Urothelium cell line (cell line): ENCODE data around the gene UIMC1.

ENCODE experiments used
- DNase-seq: peaks from one replicate; pipeline ENCODE4 v3.0.0; 2011; ENCODE audit warnings: low spot score, mixed read lengths
- FAIRE-seq: peaks from 2 replicates; lab custom pipeline; 2011; peaks lifted over from hg19 to GRCh38; lab: Jason Lieb, UNC

The UIMC1 gene

DNA sequence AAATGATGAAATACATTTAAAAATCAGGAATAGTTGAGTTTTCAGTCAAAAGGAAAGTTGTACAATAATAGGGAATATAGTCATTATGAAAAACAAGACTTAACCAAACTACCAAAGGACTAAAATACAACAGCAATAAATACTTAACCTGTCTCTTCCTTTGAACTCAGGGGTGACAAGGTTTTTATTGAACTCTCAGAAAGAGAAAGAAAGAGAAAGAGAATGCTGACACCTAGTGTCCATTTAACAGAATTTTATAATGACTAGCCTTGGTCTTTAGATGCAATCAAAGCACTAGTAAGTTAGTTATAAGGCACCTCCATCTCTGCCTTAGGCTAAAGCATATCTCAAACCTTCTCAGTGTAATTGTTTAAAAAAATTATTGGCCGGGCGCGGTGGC is 47.5 kb downstream of the UIMC1 start:
- peak; percentile 33 for DNase-seq
- FAIRE-seq = no peak

DNA sequence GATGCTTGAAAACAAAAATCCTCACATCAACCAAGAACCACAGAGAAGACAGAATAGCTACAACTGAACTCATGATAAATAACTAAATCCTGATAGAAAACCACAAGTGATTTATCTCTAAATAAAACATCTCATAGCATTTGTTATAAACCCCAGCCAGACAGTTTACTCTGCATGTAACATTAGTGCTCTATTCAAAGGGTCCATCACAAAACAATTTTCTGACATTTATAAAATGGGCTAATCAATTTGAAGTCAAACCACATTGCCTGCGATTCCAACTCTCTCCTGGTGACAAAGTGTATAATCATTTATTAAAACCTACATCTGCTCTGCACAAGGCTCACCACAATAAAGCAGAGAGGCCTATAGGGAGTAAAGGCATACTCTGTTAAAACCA is 49.8 kb downstream of the UIMC1 start:
- FAIRE-seq (no peak), DNase-seq (no peak)

DNA sequence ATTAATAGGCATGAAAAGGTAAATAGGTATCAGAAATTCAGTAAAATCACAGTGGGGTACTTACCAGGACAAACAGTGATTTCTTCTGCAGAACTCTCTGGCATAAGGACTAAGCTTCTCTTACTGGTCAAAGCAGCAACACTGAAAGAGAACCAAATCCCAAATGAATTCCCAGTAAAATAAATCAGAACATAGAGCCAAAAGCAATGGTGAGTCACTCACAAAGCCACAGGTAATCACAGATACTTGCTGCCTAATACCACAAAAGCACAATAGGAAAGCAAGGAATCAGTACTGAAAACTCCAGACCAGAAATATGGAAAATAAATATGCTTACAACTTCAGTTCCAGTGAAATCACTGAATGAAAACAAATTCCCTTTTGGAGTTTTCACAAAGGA is 50.7 kb downstream of the UIMC1 start:
- DNase-seq (no peak), FAIRE-seq (no peak)

DNA sequence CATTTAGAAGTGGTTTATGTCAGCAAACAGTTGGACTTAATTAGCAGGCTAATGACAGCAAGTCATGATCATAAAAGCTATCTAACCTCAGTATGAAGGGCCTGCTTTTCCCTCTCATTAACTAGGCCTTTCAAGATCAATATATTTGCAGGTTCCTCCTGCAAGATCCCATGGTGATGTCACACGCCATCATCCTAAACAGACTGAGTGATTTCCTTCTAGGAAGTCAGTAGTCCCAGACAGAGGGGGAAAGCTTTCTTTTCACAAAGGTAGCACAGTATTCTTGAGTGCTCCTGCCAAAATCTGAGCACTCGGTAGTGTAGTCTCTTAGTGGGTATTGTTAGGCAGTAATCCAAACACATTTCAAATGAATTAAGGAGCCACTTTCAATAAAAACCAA is 52.5 kb downstream of the UIMC1 start:
- no peak for DNase-seq
- FAIRE-seq = no peak

DNA sequence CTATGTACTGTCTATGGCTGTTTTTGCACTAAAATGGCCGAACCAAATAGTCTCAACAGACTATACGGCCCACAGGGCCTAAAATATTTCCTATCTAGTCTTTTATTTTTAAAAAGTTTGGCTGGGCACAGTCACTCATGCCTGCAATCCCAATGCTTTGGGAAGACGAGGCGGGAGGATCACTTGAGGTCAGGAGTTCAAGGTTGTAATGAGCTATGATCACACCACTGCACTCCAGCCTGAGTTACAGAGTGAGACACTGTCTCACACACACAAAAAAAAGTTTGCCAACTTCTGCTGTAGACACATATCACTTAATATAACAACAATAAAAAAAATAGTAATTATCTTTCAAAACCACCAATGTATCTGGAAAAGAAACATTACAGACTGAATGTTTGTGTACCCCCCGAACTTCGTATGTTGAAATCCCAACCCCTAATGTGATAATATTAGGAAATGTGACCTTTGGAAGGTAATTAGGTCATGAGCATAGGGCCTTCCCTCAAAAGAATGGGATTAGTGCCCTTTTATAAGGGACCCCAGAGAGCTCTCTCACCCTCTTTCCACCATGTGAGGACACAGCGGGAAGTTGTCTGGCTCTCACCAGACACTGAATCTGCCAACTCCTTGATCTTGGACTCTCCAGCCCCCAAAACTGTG is 53.9 kb downstream of the UIMC1 start:
- FAIRE-seq (no peak), DNase-seq (no peak)

DNA sequence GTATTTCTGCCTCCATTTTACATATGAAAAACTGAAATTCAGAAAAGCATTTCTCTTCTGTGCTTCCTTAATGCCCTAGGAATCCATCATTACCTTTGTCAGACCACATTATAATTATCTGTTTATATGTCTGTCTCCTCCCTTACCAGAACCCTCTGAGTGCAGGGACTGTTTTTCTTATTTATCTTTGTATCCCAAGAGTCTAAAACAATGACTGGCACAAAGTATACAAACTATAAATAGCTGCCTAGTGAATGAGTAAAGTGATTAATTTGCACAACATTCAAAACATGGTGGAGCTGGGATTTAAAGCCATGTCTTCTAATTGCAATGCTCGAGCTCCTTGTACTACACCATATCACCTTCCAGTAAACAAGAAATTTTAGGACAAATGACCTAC is 58.1 kb downstream of the UIMC1 start:
- FAIRE-seq (no peak), DNase-seq (no peak)

DNA sequence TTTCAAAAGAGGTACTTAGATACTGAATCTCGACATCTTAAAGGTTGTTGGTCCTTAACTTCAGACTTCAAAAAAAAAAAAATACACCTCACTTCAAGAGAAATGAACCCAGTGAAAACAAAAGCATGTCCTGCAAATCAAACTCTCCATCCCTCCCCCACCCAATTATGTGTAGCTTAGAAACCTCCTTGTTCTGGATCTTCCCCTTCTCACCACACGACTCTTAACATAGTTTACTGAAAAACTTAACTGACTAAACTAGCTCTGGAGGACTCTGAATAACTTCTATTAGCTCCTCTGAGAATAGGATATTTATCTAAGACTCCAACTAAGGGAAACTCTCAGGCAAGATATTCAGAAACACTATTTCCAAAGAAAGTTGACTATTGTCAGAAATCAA is 58.7 kb downstream of the UIMC1 start:
- FAIRE-seq (no peak), DNase-seq (no peak)

DNA sequence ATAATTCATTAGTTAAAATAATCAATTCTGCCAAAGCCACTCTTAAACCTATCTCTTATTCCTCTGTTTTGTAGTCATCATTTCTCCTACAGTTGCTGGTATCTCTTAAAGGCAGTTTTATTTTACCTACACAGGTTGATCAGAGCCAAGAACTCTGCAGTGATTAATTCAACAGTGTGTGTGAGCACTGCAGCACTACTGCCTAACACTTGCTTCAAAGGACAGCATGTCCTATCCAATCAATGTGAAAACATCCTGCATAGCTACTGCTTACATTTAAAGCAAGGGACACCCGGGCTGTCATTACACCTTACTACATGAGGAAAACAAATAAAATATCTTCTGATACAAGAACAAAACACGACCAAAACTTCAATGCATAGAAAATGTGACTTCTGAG is 62.3 kb downstream of the UIMC1 start:
- DNase-seq (no peak), FAIRE-seq (no peak)

DNA sequence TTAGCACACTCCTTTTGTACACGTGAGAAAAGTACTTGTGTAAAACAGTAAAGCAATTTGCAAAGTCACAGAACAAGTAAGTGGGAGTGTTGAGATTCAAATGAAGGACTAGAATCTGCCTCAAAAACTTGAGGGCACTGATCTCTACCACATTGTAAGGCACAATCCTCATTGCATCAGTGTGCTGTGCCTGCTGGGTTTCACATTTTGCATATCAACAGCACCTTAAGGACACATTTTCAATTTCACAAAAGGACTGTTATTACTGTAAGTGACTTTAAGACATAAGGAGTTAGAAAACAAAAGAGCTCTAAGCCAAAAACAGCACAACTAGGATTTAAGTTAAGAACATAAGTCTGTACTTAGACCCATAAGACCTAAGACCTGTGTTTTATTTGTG is 62.8 kb downstream of the UIMC1 start:
- FAIRE-seq (no peak), DNase-seq (no peak)

DNA sequence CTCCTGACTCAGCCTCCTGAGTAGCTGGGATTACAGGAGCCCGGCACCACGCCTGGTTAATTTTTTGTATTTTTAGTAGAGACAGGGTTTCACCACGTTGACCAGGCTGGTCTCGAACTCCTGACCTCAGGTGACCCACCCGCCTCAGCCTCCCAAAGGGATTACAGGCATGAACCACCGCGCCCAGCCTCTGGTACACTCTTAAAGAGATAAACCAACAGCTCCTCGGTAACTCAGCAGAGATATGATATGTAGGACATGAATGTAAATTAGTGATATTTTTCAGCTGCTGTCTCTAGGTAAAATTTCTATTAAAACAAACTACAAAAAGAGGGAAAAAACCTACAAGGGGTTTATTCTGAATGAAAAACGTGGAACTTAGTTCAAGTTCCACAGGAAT is 64.6 kb downstream of the UIMC1 start:
- DNase-seq = no peak
- FAIRE-seq = no peak

DNA sequence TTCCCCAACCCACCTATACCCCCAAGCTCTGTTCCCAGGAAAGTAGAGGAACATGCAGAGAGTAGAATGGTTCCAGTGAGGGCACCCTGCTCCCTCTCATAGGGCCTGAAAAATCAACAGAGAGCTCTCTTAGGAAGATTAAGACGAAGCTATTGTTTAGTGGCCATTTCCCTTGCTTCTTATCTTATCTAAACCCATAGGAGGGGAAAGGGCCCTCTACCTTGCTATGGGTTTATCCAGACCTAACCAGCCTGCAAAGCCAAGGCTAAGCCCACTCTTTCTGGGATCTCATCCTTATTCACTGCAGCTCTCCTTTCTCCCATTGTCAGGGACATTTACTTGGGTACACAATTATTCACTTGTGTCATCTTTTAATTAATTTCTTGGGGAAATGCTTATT is 68.1 kb downstream of the UIMC1 start:
- no peak for FAIRE-seq
- no peak for DNase-seq

DNA sequence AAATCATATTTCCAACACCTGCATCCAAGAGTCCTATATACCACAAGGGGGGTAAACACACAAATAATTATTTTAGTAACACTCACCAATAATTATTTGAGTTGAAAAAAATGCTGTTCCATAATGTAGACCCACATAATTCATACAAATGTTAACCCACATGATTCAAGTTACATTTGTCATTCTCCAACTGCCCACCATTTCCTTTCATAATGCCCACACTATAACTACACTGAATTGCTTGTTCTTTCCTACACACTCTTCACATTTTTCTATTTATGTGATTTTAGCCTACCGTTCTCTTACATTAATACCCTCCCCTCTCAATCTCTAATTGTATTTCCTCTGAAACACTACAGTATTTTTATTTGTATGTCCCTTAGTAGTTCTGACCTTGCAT is 71.6 kb downstream of the UIMC1 start:
- DNase-seq (no peak), FAIRE-seq (no peak)

DNA sequence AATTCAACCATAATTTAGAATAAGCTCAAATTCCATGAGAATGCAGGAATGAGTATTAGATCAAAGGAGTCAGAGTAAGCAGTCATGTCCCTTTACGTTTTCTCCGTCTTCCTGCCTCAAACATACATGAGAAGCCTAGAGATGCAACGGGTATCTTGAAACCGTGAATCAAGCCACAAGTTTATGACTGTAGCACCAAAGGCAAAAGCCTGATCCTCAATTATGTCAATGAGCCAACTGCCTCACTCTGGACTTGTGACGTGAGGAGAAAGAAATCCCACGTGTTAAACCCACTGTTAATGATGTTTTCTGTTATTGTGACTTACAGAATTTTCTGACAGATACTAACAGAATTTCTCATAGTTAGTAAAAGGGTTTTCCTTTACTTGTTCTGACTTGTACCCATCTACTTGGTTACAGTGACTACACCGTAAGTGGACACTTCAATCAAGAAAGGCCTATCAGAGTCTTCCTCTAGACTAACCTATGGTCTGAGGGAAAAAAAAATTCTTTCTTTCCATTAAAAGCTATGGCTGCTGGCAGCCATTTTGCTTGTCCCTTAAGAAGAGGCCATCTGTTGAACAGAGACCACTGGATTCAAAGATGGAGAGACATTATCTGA is 72.2 kb downstream of the UIMC1 start:
- FAIRE-seq (no peak), DNase-seq (no peak)

DNA sequence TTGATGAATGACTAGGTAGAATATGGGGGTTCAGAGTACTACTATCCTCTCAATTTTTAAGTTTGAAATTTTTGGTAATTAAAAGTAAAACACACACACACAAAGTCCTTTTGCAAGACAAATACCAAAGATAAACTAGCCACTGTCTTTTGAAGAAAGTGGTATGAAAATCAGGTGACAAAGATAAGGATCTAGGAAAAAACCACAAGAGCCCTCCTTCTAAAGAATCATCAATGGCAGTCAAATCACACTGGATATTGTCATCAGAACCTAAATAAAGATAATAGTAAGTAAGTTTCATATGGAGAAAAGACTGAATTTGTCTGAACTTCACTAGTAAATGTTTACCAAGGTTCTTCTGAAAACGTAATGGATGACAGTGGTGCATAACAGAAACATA is 76.9 kb downstream of the UIMC1 start:
- DNase-seq = no peak
- FAIRE-seq = no peak

DNA sequence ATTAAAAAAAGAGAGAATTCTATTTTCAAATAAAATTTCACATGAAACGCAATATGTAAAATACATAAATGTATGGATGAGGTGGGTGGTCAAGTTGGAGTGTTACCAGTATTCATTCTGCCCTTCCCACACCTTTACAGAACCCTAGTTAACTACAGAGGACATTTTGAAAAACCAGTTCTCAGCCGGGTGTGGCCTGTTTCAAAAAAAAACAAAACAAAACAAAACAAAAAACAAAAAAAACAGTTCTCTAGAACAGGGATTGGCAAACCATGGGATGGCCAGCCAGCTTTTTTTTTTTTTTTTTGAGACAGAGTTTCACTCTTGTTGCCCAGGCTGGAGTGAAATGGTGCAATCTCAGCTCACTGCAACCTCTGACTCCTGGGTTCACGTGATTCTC is 79.0 kb downstream of the UIMC1 start:
- DNase-seq (no peak), FAIRE-seq (no peak)

DNA sequence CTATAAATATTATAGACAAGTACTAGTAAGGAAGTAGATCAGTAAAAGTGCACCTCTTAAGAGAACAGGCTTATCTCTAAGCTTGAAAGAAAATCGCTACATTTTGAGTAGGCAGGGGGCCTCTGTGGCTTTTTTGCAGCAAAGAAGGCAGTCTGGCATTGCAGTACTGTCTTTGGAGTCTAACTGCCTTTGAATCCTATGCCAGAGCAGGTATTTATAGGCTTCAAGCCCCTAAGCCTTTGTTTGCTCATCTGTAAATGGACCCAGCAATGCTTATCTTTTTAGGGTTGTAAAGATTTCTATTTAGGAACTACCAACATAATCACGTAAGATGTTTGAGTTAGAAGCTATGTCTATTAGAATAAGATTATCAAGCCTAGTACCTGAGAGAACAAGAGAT is 83.8 kb downstream of the UIMC1 start:
- DNase-seq (no peak), FAIRE-seq (no peak)

DNA sequence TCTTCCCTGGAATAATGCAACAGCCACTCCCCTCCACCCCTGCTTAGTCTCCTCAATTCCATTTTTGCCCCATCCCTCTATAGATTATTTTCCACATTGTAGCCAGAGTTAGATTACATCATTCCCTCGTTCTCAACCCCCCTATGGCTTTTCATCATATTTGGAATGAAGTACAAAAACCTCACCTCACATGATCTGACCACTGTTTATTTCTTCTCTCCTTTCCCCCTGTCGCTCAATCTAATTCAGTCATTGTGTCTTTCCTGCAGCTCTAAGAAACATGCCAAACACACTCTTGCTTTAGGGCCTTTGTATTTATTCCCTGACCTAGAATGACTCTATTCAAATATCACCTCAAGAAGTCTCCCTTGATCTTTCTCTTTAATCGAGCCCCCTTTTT is 84.9 kb downstream of the UIMC1 start:
- DNase-seq (no peak), FAIRE-seq (no peak)

DNA sequence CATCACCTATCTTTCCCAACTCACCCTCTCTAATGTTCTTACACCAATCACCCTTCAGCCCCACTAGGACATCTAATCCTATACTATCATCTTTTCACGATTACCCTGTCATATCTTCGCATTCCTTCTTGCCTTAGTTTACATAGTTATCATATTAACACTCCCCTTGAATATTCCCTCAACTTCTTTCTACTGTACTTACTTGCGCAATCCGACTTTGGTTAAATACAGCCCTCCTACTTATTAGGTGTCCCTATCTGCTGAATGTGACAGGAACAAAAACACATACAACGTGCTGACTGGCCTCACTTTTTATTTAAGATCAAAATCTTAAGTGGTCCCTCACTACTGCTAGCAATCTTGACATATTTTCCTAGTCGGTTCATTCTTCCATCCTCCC is 88.0 kb downstream of the UIMC1 start:
- DNase-seq = no peak
- FAIRE-seq = no peak

DNA sequence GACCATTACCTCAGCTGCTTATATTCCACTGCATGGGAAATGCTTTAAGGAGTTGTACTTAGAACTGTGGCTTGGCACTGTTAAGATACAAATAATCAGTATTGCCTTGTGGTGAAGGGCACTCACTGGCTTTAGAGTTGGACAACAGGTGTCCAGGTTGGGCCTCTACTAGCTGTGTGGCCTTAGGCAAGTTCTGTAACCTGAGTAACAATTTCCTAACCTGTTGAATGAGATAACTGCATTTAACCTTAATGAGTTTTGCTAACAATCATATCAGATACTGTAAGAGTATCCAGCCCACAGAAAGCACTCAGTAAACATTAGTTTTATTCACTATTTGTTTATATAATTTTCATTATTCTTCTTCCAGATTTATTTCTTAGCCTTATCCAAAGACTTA is 90.2 kb downstream of the UIMC1 start:
- DNase-seq (no peak), FAIRE-seq (no peak)

DNA sequence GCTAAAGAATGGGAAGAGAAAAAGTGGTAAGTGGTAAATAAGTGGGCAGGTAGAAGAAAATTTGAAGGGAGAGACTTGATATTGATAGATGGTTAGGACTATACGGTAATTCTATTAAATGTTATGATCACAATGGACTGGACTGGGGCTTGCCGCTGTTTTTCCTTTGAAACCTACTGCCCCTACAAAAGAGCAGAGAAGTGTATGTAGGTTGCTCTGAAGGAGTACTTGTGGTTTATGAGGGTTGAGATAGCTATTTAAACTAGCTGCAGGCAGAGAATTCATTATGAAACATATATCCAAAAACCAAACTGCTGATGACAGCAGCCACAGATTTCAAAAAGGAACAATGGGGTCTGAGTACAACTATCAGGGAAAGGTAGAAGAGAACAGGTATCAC is 90.7 kb downstream of the UIMC1 start:
- DNase-seq (no peak), FAIRE-seq (no peak)

DNA sequence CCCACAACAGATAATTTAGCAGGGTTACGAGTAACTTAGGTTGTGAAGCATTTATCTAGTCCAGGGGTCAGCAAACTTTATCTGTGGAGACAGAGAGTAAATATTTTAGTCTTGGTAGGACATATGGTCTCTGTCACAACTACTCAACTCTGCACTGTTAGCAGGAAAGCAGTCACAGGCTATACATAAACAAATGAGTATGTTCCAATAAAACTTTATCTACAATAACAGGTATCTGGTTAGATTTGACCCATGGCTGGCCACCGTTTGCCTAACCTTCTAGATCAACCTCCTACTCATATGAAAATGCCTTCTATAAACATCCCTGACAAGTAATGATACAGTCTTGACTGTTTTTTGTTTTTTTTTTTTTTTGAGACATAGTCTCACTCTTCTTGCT is 94.5 kb downstream of the UIMC1 start:
- no peak for DNase-seq

DNA sequence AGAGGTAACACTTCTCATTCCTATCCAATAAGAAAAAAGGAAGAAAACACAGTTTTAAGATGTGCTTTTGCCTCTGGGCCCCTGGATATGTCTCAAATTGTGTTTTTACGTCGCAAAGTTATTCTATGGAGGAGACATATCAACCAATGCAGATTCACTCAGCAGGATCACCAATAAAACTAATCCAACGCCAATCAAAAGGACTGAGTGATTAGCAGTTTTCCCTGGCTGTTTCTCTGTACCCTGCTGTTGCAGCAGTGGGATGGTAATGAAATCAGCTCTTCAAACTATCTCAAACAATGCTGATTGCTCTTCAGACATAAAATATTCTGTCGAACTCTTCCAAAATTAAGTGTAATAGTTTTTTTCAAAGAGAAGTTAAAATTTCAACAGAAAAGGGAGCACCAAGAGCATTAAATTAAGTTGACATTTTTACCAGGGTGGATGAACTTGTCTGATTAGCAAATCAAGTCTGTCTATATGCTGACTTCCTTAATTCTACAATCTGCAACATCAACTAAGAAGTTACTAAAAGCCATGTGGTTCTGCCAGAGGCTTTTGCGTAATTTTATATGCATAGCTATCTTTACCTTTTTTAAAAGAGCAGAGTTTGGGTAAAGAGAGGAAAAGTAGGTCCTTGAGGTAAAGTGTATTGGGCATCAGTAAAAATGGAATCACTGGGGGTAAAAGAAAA is 97.8 kb downstream of the UIMC1 start:
- DNase-seq (no peak), FAIRE-seq (no peak)

More for the DNA sequence above, 94.5 kb downstream of the UIMC1 start:
- FAIRE-seq = no peak

DNA sequence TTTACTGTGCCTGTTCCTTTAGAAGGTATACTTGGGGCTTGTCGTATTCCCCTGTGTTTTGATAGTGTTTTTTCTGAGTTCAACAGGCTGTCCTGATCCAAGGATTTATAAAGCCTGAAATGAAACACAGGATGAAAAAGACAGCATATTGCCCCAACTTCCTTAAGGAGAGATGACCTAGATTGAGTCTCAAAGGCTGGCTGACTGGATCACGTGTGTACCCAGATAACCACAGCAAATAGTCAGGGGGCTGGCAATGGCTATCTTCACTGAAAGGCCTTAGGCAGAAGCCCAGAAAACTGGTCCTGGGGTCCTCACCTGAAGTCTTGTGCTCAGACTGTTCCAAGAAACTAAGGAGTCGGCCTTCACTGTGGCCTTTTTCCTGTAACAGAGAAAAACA is 99.8 kb downstream of the UIMC1 start:
- FAIRE-seq (no peak), DNase-seq (no peak)
